HFFc6 (cell line): Measurements from ENCODE around the gene CRABP1. TPM values are rescaled to one million over a fixed set of nuclear protein-coding genes. Genes with fewer than 3 reads are reported as not detected.

Source experiments
- DNase-seq: peaks from one replicate; pipeline ENCODE4 v3.0.0-alpha.2; 2018
- H3K27ac Mint-ChIP-seq: 2 replicates; pipeline ENCODE4 v1.8.0; 2020; ENCODE audit warnings: mild to moderate bottlenecking, mixed read lengths
- H3K27me3 Mint-ChIP-seq: 2 replicates; pipeline ENCODE4 v1.8.0; 2021; ENCODE audit warnings: mild to moderate bottlenecking, moderate library complexity, mixed read lengths; ENCODE audit not compliant: insufficient read depth
- H3K36me3 Mint-ChIP-seq: 2 replicates; pipeline ENCODE4 v1.8.0; 2021; ENCODE audit warnings: low read depth, mixed read lengths
- H3K4me1 Mint-ChIP-seq: 2 replicates; pipeline ENCODE4 v1.8.0; 2020; ENCODE audit warnings: low read depth, mixed read lengths
- H3K4me3 Mint-ChIP-seq: 2 replicates; pipeline ENCODE4 v1.8.0; 2020; ENCODE audit warnings: mild to moderate bottlenecking, moderate library complexity, mixed read lengths
- H3K9me3 Mint-ChIP-seq: 2 replicates; pipeline ENCODE4 v1.8.0; 2020; ENCODE audit warnings: mild to moderate bottlenecking, mixed read lengths
- CTCF ChIP-seq: fragments of 200-600 bp; sonication (generic); IDR thresholded peaks from 2 replicates; pipeline ENCODE4 v1.5.0; 2021; ENCODE audit warnings: antibody characterized with exemption, mild to moderate bottlenecking
- total RNA-seq, 6 experiments: library from RNA; stranded (reverse); fragmentation: NEBNext Ultra II Directional; extraction: Animal tissue kit (Norgen Biotek cat#: 25700); gene quantifications; 2 replicates in 1 of 6; 3 replicates in 5 of 6; pipeline ENCODE4 v1.2.3, GENCODE V29; 2021

Gene CRABP1
- total RNA-seq, 6 experiments from 2014 or later, result not detected

- Mint-ChIP-seq H3K9me3 (no peaks in the 10 kb centered on the region), H3K27me3 (peaks cover 23% of the 10 kb centered on the region), H3K36me3 (no peaks in the 10 kb centered on the region), H3K4me3 (no peak overlapping the region), H3K4me1 (peaks cover 14% of the 10 kb centered on the region), H3K27ac (no peak overlapping the region)
- no peak for TF ChIP-seq CTCF
- no peak for DNase-seq
Observed at GRCh38 chr15:78320183-78320582, 20.0 kb upstream of the CRABP1 start.

- no peaks in the 10 kb centered on the region for H3K9me3 Mint-ChIP-seq
- peaks cover 22% of the 10 kb centered on the region for H3K4me1 Mint-ChIP-seq
- H3K36me3 Mint-ChIP-seq, result no peaks in the 10 kb centered on the region
- H3K27me3 Mint-ChIP-seq, result peaks cover 22% of the 10 kb centered on the region
- H3K4me3 Mint-ChIP-seq, result no peak overlapping the region
- H3K27ac Mint-ChIP-seq, result no peak overlapping the region
- DNase-seq, result no peak
- no peak for TF ChIP-seq CTCF
Observed at GRCh38 chr15:78321041-78321570, 19.0 kb upstream of the CRABP1 start.

- Mint-ChIP-seq H3K4me3 (no peak overlapping the region), H3K4me1 (peaks cover 22% of the 10 kb centered on the region)
- DNase-seq, result no peak
Observed at GRCh38 chr15:78321786-78322185, 18.4 kb upstream of the CRABP1 start.

GRCh38 chr15:78322243-78322642 lies 17.9 kb upstream of the CRABP1 start:
- Mint-ChIP-seq H3K4me1 (peaks cover 25% of the 10 kb centered on the region), H3K27me3 (peaks cover 20% of the 10 kb centered on the region), H3K4me3 (no peak overlapping the region; the same call in 1 of the 2 replicates), H3K27ac (peak overlapping the region; percentile 71), H3K9me3 (no peaks in the 10 kb centered on the region), H3K36me3 (no peaks in the 10 kb centered on the region)
- peak; percentile 45 for DNase-seq
- no peak for TF ChIP-seq CTCF

More at GRCh38 chr15:78321786-78322185, 18.4 kb upstream of the CRABP1 start:
- Mint-ChIP-seq H3K27ac (peak overlapping the region; percentile 71), H3K36me3 (no peaks in the 10 kb centered on the region), H3K27me3 (peaks cover 24% of the 10 kb centered on the region), H3K9me3 (no peaks in the 10 kb centered on the region)
- no peak for TF ChIP-seq CTCF

- H3K36me3 Mint-ChIP-seq, result no peaks in the 10 kb centered on the region
- TF ChIP-seq CTCF, result no peak
- no peaks in the 10 kb centered on the region for H3K9me3 Mint-ChIP-seq
- peaks cover 20% of the 10 kb centered on the region for H3K27me3 Mint-ChIP-seq
- H3K4me1 Mint-ChIP-seq, result peaks cover 27% of the 10 kb centered on the region
- no peak for DNase-seq
- peak overlapping the region; percentile 71 for H3K27ac Mint-ChIP-seq
- no peak overlapping the region for H3K4me3 Mint-ChIP-seq
Observed at GRCh38 chr15:78322724-78323521, 17.2 kb upstream of the CRABP1 start.
